ENCODE results near the gene NAPB.

NAPB gene

GRCh38 chr20:23419657-23419994 lies 1.7 kb downstream of the NAPB start:
- peak overlapping the region; percentile 88 for H3K4me3 Mint-ChIP-seq
- H3K27me3 Mint-ChIP-seq: peaks cover 8% of the 10 kb centered on the region
- H3K36me3 Mint-ChIP-seq: no peaks in the 10 kb centered on the region
- H3K27ac Mint-ChIP-seq: peak overlapping the region; percentile 63
- H3K9me3 Mint-ChIP-seq: no peaks in the 10 kb centered on the region
- peaks cover 17% of the 10 kb centered on the region for H3K4me1 Mint-ChIP-seq
- no peak for ATAC-seq

GRCh38 chr20:23417861-23418260 lies 3.4 kb downstream of the NAPB start:
- H3K4me1 Mint-ChIP-seq: peaks cover 24% of the 10 kb centered on the region
- no peak for ATAC-seq
- H3K27me3 Mint-ChIP-seq: peaks cover 3% of the 10 kb centered on the region
- no peaks in the 10 kb centered on the region for H3K9me3 Mint-ChIP-seq
- H3K4me3 Mint-ChIP-seq: no peak overlapping the region
- no peak overlapping the region for H3K27ac Mint-ChIP-seq
- no peaks in the 10 kb centered on the region for H3K36me3 Mint-ChIP-seq

GRCh38 chr20:23415959-23416583 lies 5.2 kb downstream of the NAPB start:
- ATAC-seq: no peak
- Mint-ChIP-seq H3K4me1 (peaks cover 26% of the 10 kb centered on the region), H3K4me3 (no peak overlapping the region)

GRCh38 chr20:23415555-23415954 lies 5.7 kb downstream of the NAPB start:
- no peak overlapping the region for H3K27ac Mint-ChIP-seq
- H3K36me3 Mint-ChIP-seq: peaks cover 6% of the 10 kb centered on the region
- no peak for ATAC-seq
- no peaks in the 10 kb centered on the region for H3K27me3 Mint-ChIP-seq
- no peaks in the 10 kb centered on the region for H3K9me3 Mint-ChIP-seq
- H3K4me1 Mint-ChIP-seq: peaks cover 31% of the 10 kb centered on the region
- no peak overlapping the region for H3K4me3 Mint-ChIP-seq

More at GRCh38 chr20:23415959-23416583, 5.2 kb downstream of the NAPB start:
- peaks cover 6% of the 10 kb centered on the region for H3K36me3 Mint-ChIP-seq
- no peaks in the 10 kb centered on the region for H3K9me3 Mint-ChIP-seq
- H3K27ac Mint-ChIP-seq: no peak overlapping the region
- no peaks in the 10 kb centered on the region for H3K27me3 Mint-ChIP-seq

- H3K4me1 Mint-ChIP-seq: peaks cover 29% of the 10 kb centered on the region
- no peak for ATAC-seq
- no peak overlapping the region for H3K27ac Mint-ChIP-seq
- no peak overlapping the region for H3K4me3 Mint-ChIP-seq
- peaks cover 6% of the 10 kb centered on the region for H3K36me3 Mint-ChIP-seq
- H3K27me3 Mint-ChIP-seq: no peaks in the 10 kb centered on the region
- no peaks in the 10 kb centered on the region for H3K9me3 Mint-ChIP-seq
These were observed 6.6 kb downstream of the NAPB start for GRCh38 chr20:23414526-23415188.

GRCh38 chr20:23413862-23414422 lies 7.3 kb downstream of the NAPB start:
- Mint-ChIP-seq H3K9me3 (no peaks in the 10 kb centered on the region), H3K27ac (no peak overlapping the region), H3K36me3 (peaks cover 6% of the 10 kb centered on the region), H3K27me3 (no peaks in the 10 kb centered on the region), H3K4me3 (no peak overlapping the region), H3K4me1 (peaks cover 28% of the 10 kb centered on the region)
- no peak for ATAC-seq

GRCh38 chr20:23412026-23412425 lies 9.3 kb downstream of the NAPB start:
- H3K27me3 Mint-ChIP-seq: no peaks in the 10 kb centered on the region
- no peak overlapping the region for H3K27ac Mint-ChIP-seq
- ATAC-seq: no peak
- H3K4me3 Mint-ChIP-seq: no peak overlapping the region
- no peaks in the 10 kb centered on the region for H3K9me3 Mint-ChIP-seq
- H3K36me3 Mint-ChIP-seq: peaks cover 6% of the 10 kb centered on the region
- H3K4me1 Mint-ChIP-seq: peaks cover 42% of the 10 kb centered on the region

- Mint-ChIP-seq H3K4me3 (no peak overlapping the region), H3K27me3 (no peaks in the 10 kb centered on the region), H3K27ac (no peak overlapping the region), H3K9me3 (no peaks in the 10 kb centered on the region), H3K4me1 (peaks cover 42% of the 10 kb centered on the region), H3K36me3 (peaks cover 6% of the 10 kb centered on the region)
- ATAC-seq: no peak
These were observed 10.2 kb downstream of the NAPB start for GRCh38 chr20:23410916-23411695.

GRCh38 chr20:23409800-23410199 lies 11.5 kb downstream of the NAPB start:
- Mint-ChIP-seq H3K36me3 (peaks cover 6% of the 10 kb centered on the region), H3K4me1 (peaks cover 42% of the 10 kb centered on the region), H3K9me3 (no peaks in the 10 kb centered on the region), H3K27me3 (no peaks in the 10 kb centered on the region), H3K4me3 (no peak overlapping the region), H3K27ac (no peak overlapping the region)
- ATAC-seq: no peak

GRCh38 chr20:23408957-23409356 lies 12.3 kb downstream of the NAPB start:
- ATAC-seq: no peak
- no peaks in the 10 kb centered on the region for H3K9me3 Mint-ChIP-seq
- H3K4me1 Mint-ChIP-seq: peaks cover 42% of the 10 kb centered on the region
- H3K36me3 Mint-ChIP-seq: peaks cover 6% of the 10 kb centered on the region
- no peak overlapping the region for H3K27ac Mint-ChIP-seq
- no peaks in the 10 kb centered on the region for H3K27me3 Mint-ChIP-seq
- no peak overlapping the region for H3K4me3 Mint-ChIP-seq

- peaks cover 6% of the 10 kb centered on the region for H3K36me3 Mint-ChIP-seq
- H3K27me3 Mint-ChIP-seq: no peaks in the 10 kb centered on the region
- H3K4me1 Mint-ChIP-seq: peaks cover 35% of the 10 kb centered on the region
- ATAC-seq: peak; percentile 90
- peak overlapping the region; percentile 57 for H3K27ac Mint-ChIP-seq
- H3K4me3 Mint-ChIP-seq: no peak overlapping the region
- H3K9me3 Mint-ChIP-seq: no peaks in the 10 kb centered on the region
These were observed 13.4 kb downstream of the NAPB start for GRCh38 chr20:23407781-23408464.

GRCh38 chr20:23406880-23407279 lies 14.4 kb downstream of the NAPB start:
- ATAC-seq: no peak
- Mint-ChIP-seq H3K36me3 (peaks cover 6% of the 10 kb centered on the region), H3K4me1 (peaks cover 32% of the 10 kb centered on the region), H3K9me3 (no peaks in the 10 kb centered on the region), H3K27me3 (no peaks in the 10 kb centered on the region), H3K4me3 (no peak overlapping the region), H3K27ac (no peak overlapping the region)

- H3K4me3 Mint-ChIP-seq: no peak overlapping the region
- no peak overlapping the region for H3K27ac Mint-ChIP-seq
These were observed 17.1 kb downstream of the NAPB start for GRCh38 chr20:23404196-23404595.

GRCh38 chr20:23403751-23404150 lies 17.5 kb downstream of the NAPB start:
- H3K9me3 Mint-ChIP-seq: no peaks in the 10 kb centered on the region
- no peaks in the 10 kb centered on the region for H3K27me3 Mint-ChIP-seq
- ATAC-seq: no peak
- H3K27ac Mint-ChIP-seq: no peak overlapping the region
- no peaks in the 10 kb centered on the region for H3K36me3 Mint-ChIP-seq
- peaks cover 21% of the 10 kb centered on the region for H3K4me1 Mint-ChIP-seq
- no peak overlapping the region for H3K4me3 Mint-ChIP-seq

More at GRCh38 chr20:23404196-23404595, 17.1 kb downstream of the NAPB start:
- Mint-ChIP-seq H3K4me1 (peaks cover 22% of the 10 kb centered on the region), H3K9me3 (no peaks in the 10 kb centered on the region), H3K27me3 (no peaks in the 10 kb centered on the region), H3K36me3 (no peaks in the 10 kb centered on the region)
- ATAC-seq: no peak

- Mint-ChIP-seq H3K27ac (no peak overlapping the region), H3K4me3 (no peak overlapping the region), H3K27me3 (no peaks in the 10 kb centered on the region), H3K36me3 (peaks cover 7% of the 10 kb centered on the region), H3K4me1 (peaks cover 8% of the 10 kb centered on the region), H3K9me3 (no peaks in the 10 kb centered on the region)
- ATAC-seq: no peak
These were observed 20.2 kb downstream of the NAPB start for GRCh38 chr20:23401051-23401450.

Measured in stimulated activated memory B cell treated with anti-CD40 and anti-IgM and Interleukin-4, amounts not matched to agents 10 μg/mL and 1 μg/mL and 100 μg/mL, for 72 hours (primary cell).